K562 (cell line): ENCODE measurements around the gene IL17RC. TPM values are rescaled to one million over a fixed set of nuclear protein-coding genes. Genes with fewer than 3 reads are reported as not detected.

Experiments used
- ARNT ChIP-seq, 2 experiments: fragments of 450-650 bp; IDR thresholded peaks; 2 replicates each; pipeline ENCODE4 v1.6.1; 2016; ENCODE audit warnings: mild to moderate bottlenecking in 1 of 2
- BCL6 ChIP-seq: fragments of 250-450 bp; sonication (Bioruptor Pico); IDR thresholded peaks from 2 replicates; pipeline ENCODE4 v1.4.0; 2020
- C11orf30 ChIP-seq: fragments of 450-650 bp; IDR thresholded peaks from 2 replicates; pipeline ENCODE4 v1.6.1; 2016; ENCODE audit warnings: low read depth, mild to moderate bottlenecking
- LEF1 ChIP-seq: fragments of 450-650 bp; IDR thresholded peaks from 2 replicates; pipeline ENCODE4 v1.6.1; 2016; ENCODE audit warnings: mild to moderate bottlenecking
- NFE2 ChIP-seq: IDR thresholded peaks from 2 replicates; pipeline ENCODE4 v1.6.1; 2014; ENCODE audit warnings: antibody characterized with exemption, low read depth
- NFIC ChIP-seq: fragments of 450-650 bp; IDR thresholded peaks from 2 replicates; pipeline ENCODE4 v1.6.1; 2017; ENCODE audit warnings: mild to moderate bottlenecking, inconsistent platforms
- NRF1 ChIP-seq, 2 experiments: fragments of 450-650 bp; IDR thresholded peaks in 1 of 2; conservative IDR thresholded peaks in 1 of 2; 2 replicates each; pipeline ENCODE4 v1.6.1; 2014; ENCODE audit warnings: mild to moderate bottlenecking in 2 of 2
- PHTF2 ChIP-seq: fragments of 250-450 bp; sonication (Bioruptor Pico); IDR thresholded peaks from 2 replicates; pipeline ENCODE4 v1.5.0; 2021; ENCODE audit warnings: mild to moderate bottlenecking
- SMARCB1 ChIP-seq: IDR thresholded peaks from 2 replicates; pipeline ENCODE4 v1.6.1; 2011; ENCODE audit warnings: improper control_type of control experiment, low read depth; ENCODE audit not compliant: insufficient read length
- VEZF1 ChIP-seq: fragments of 200-800 bp; sonication (Bioruptor generic); IDR thresholded peaks from 2 replicates; pipeline ENCODE4 v1.6.1; 2017; ENCODE audit warnings: missing genetic modification characterization, missing compliant biosample characterization
- ZNF274 ChIP-seq: IDR thresholded peaks from 2 replicates; pipeline ENCODE4 v1.6.1; 2011; ENCODE audit warnings: low read depth, mild to moderate bottlenecking, low read length, moderate library complexity, borderline replicate concordance
- polyA plus RNA-seq, 8 experiments: library from polyadenylated mRNA; depleted of rRNA in 4 of 8; stranded (reverse) in 5 of 8; unstranded in 3 of 8; fragments of >200 nt; fragmentation: Nextera tagmentation in 2 of 8; fragmentation: Illumina TruSeq in 1 of 8; extraction: Ambion mirVana in 2 of 8; extraction: Trizol in 1 of 8; gene quantifications; 2 replicates each; pipeline versions ENCODE4 v1.2.1 to v1.2.3, GENCODE V29; 2011 to 2014; ENCODE audit warnings: inconsistent platforms in 1 of 8, missing spikeins in 1 of 8
- total RNA-seq, 7 experiments: library from RNA; depleted of rRNA in 6 of 7; stranded (reverse); fragments of >200 nt in 6 of 7; fragmentation: Illumina TruSeq in 2 of 7; extraction: Trizol in 2 of 7; gene quantifications; 2 replicates each; pipeline versions ENCODE4 v1.2.1 to v1.2.3, GENCODE V29; 2011 to 2021; ENCODE audit warnings: low replicate concordance in 1 of 7
- TF ChIP-seq, protein P1 (sequence below): fragments of 250-450 bp; sonication (Bioruptor Pico); IDR thresholded peaks from 2 replicates; pipeline ENCODE4 v1.6.1; 2021; ENCODE audit warnings: mild to moderate bottlenecking

IL17RC gene
- total and polyA plus RNA-seq, 9 of the 15 experiments (the other 6 are each of a cell fraction or from before 2014, with no cell fraction given), result 0.15 to 11.4 (median 7.1) TPM; not detected in 1

DNA sequence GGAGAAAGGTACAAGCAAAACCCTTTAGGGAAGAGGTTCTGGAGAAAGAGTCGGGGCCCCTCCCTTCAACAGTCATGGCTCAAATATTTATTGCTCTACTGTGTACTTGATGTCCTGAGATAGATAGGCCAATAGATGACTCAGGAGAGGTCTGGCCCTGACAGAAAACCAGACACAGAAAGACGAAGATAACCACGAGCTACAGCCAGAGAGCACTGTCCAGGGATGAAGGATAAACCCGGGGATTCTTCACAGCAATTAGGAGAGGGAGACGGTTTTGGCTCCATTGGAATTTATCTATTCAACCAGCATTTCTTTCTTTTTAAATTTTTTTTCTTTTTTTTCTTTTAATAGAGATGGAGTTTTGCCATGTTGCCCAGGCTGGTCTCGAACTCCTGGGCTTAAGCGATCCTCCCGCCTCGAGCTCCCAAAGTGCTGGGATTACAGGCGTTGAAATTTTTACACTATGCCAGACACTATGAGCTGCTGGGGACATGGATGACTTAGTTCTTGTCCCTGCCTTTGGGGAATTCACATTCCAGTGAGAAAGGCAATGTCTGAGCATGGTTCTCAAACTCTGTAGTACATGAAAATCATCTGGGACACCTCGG, 32.2 kb upstream of the IL17RC start (continued):
- TF ChIP-seq NRF1 (conservative IDR thresholded peaks at IDR 0.05 in 1 of 2, IDR thresholded peaks at IDR 0.05 in 1 of 2), result peak in 1 of 2 experiments; percentile 20; a peak in 2 of 4 replicates
- TF ChIP-seq ZNF274, result no peak
- TF ChIP-seq ARNT (IDR thresholded peaks at IDR 0.05), result peak in 1 of 2 experiments; percentile 49; a peak in 1 of 4 replicates
- TF ChIP-seq C11orf30, result peak; percentile 61; the same call in 1 of the 2 replicates
- TF ChIP-seq, protein P1, sequence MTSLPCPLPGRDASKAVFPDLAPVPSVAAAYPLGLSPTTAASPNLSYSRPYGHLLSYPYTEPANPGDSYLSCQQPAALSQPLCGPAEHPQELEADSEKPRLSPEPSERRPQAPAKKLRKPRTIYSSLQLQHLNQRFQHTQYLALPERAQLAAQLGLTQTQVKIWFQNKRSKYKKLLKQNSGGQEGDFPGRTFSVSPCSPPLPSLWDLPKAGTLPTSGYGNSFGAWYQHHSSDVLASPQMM (CRISPR knock-in tag), result no peak
- peak; percentile 80 for TF ChIP-seq LEF1
- TF ChIP-seq NFIC, result peak; percentile 53
- peak; percentile 64; the same call in 1 of the 2 replicates for TF ChIP-seq VEZF1 (CRISPR knock-in tag)
- TF ChIP-seq PHTF2, result no peak
- no peak for TF ChIP-seq BCL6 (CRISPR knock-in tag)
- TF ChIP-seq NFE2, result peak; percentile 89
- TF ChIP-seq SMARCB1, result peak; percentile 84
